ENCODE results near the gene ANKRD45. TPM values are rescaled to one million over a fixed set of nuclear protein-coding genes. Genes with fewer than 3 reads are reported as not detected.
"Not testable (repeated sequence)": the region's sequence is repeated elsewhere in the genome, so short reads cannot be mapped to it uniquely, and the experiment has no call there.

ANKRD45 gene
- polyA plus RNA-seq, 2 of the 4 experiments (the other 2 are of a cell fraction) = 0.18 to 0.27 TPM

DNA sequence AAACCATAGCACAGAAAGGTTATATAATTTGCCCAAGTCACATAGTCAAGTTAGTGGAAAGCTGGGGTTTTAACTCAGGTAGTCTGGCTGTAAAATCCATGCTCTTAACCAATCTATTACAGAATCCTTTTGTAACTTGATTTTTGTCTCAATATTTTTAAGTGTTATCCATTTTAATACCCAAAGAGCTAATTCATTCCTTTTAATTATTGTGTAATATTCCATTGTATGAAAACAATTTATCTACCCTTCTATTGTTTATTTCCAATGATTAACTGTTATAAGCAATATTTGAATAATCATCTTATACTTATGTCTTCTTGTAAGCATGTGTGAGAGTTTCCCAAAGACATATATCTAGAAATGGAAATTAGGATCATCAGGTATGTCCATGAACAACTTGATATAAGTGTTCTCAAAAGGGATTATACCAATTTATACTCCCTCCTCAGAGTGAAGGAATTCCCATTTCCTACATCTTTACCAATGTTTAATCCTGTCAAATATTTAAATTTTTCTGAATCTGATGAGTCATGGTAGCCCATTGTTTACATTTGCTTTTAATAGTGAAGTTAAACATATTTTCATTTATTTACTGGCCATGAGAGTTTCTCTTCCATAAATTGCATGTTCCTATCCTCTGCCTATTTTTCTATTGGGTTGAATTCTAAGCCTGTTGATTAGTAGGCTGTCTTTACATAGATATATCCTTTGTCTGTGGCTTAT, 20.6 kb downstream of the ANKRD45 start:
- no peaks in the 10 kb centered on the region; the same call in 2 of the 3 replicates for H3K9me3 ChIP-seq
- TF ChIP-seq HOXB13 (CRISPR knock-in tag; IDR thresholded peaks at IDR 0.05; ENCODE audit: low read depth) = no peak
- peak; percentile 84 for TF ChIP-seq MAFK (IDR thresholded peaks at IDR 0.05; ENCODE audit: partially characterized antibody)
- no peak for TF ChIP-seq RNF2 (IDR thresholded peaks at IDR 0.05; ENCODE audit: borderline replicate concordance, low read depth)
- TF ChIP-seq REST (IDR thresholded peaks at IDR 0.05) = no peak
- TF ChIP-seq FOSB (CRISPR knock-in tag; IDR thresholded peaks at IDR 0.05) = no peak
- no peak for TF ChIP-seq GATA3 (IDR thresholded peaks at IDR 0.05; ENCODE audit: borderline replicate concordance)
- no peak for TF ChIP-seq ZNF302 (CRISPR knock-in tag; IDR thresholded peaks at IDR 0.05)
- TF ChIP-seq ZFP36 (IDR thresholded peaks at IDR 0.05; ENCODE audit: borderline replicate concordance, partially characterized antibody) = no peak
- TF ChIP-seq, protein P1, sequence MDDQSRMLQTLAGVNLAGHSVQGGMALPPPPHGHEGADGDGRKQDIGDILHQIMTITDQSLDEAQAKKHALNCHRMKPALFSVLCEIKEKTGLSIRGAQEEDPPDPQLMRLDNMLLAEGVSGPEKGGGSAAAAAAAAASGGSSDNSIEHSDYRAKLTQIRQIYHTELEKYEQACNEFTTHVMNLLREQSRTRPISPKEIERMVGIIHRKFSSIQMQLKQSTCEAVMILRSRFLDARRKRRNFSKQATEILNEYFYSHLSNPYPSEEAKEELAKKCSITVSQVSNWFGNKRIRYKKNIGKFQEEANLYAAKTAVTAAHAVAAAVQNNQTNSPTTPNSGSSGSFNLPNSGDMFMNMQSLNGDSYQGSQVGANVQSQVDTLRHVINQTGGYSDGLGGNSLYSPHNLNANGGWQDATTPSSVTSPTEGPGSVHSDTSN (IDR thresholded peaks at IDR 0.05) = no peak
- peak; percentile 69; the same call in 1 of the 2 replicates for TF ChIP-seq NFE2L2 (conservative IDR thresholded peaks at IDR 0.05; ENCODE audit: low read length)
- TF ChIP-seq CHD2 (IDR thresholded peaks at IDR 0.05; ENCODE audit: low read length, partially characterized antibody) = no peak
- no peak for TF ChIP-seq ESRRA (IDR thresholded peaks at IDR 0.05; ENCODE audit: borderline replicate concordance, low read length)
- no peak for TF ChIP-seq SMC3 (IDR thresholded peaks at IDR 0.05)
- no peak for TF ChIP-seq FOSL2 (IDR thresholded peaks at IDR 0.05)
- peak; percentile 46 for TF ChIP-seq FOSL2 (CRISPR knock-in tag; IDR thresholded peaks at IDR 0.05)
- no peak for TF ChIP-seq MAZ (IDR thresholded peaks at IDR 0.05; ENCODE audit: borderline replicate concordance, low read depth, low read length)
- no peak for TF ChIP-seq USF2 (IDR thresholded peaks at IDR 0.05)
- CTCF ChIA-PET = no interaction called here
- FAIRE-seq = no peak
- no peak overlapping the region for H3K4me3 ChIP-seq
- H3K4me1 ChIP-seq = peaks cover 5% of the 10 kb centered on the region; the same call in 2 of the 3 replicates
- POLR2A ChIA-PET = no interaction called here
- H3K27ac ChIP-seq = no peak overlapping the region
- peak overlapping the region; percentile 29; the same call in 2 of the 3 replicates for H3K4me2 ChIP-seq
- no peak for ATAC-seq
- DNase-seq (ENCODE audit: low read depth in 1 of 2, low spot score in 1 of 2) = no peak

GRCh38 chr1:173646656-173647055, 23.0 kb downstream of the ANKRD45 start:
- ATAC-seq (no peak), DNase-seq (ENCODE audit: low read depth in 1 of 2, low spot score in 1 of 2) (no peak), FAIRE-seq (no peak)
- ChIA-PET CTCF (no interaction called here), POLR2A (no interaction called here)
- Histone ChIP-seq H3K4me2 (no peak overlapping the region), H3K27ac (no peak overlapping the region), H3K9me3 (no peaks in the 10 kb centered on the region; the same call in 2 of the 3 replicates), H3K4me3 (no peak overlapping the region), H3K4me1 (peaks cover 5% of the 10 kb centered on the region; the same call in 2 of the 3 replicates)
- TF ChIP-seq MAFK (IDR thresholded peaks at IDR 0.05; ENCODE audit: partially characterized antibody) = no peak
- TF ChIP-seq CEBPB (IDR thresholded peaks at IDR 0.05) = no peak
- TF ChIP-seq HOXA7 (CRISPR knock-in tag; IDR thresholded peaks at IDR 0.05) = no peak
- TF ChIP-seq POLR2AphosphoS2 (conservative IDR thresholded peaks at IDR 0.05; ENCODE audit: low read length) = no peak
- WGBS (ENCODE audit: missing lambda C conversion rate) = 38% methylated on average over 3 of the region's 3 CpGs

DNA sequence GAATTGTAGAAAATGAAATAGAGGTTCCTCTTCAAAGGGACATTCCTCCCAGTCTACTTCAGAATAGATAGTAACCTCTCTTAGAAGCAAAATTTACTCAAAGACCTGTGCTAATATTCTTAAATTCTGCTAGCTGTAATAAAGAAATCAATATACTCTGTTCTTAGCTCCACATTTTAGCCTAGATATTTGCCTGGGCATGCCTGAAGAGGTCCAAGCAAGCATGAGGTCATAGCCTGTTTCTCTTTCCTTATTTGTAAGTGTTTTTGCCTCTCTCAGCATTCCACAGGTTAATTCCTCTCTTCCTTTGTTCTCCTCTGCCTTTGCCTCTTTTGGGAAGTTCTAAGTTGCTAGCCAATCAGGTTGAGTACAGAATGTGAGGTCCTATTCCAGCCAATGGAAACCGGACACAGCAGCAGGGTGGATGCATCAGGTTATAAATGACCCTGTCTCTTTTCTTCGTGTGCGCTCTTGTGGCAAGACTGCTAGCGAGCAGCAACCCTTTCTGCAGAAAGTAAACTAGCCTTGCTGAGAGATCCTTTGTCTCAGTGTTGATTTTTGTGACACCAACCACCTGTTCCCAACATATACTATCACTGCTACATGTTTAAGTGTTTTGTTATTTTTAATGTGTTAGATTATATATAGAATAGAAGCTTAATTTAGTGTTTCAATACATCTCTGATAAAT, 27.1 kb downstream of the ANKRD45 start:
- H3K4me1 ChIP-seq, H3K27ac ChIP-seq, H3K9me3 ChIP-seq, FAIRE-seq, CTCF ChIA-PET, ATAC-seq, H3K4me2 ChIP-seq, POLR2A ChIA-PET, H3K4me3 ChIP-seq: not testable (repeated sequence)
- 82% methylated on average over 4 of the region's 4 CpGs for WGBS (ENCODE audit: missing lambda C conversion rate)
- DNase-seq (ENCODE audit: low read depth in 1 of 2, low spot score in 1 of 2) = peak in 1 of 2 experiments; percentile 11
